Daoy (cell line): Measurements from ENCODE around the gene CFH. TPM values are rescaled to one million over a fixed set of nuclear protein-coding genes. Genes with fewer than 3 reads are reported as not detected.
"Not testable (repeated sequence)": the region's sequence is repeated elsewhere in the genome, so short reads cannot be mapped to it uniquely, and the experiment has no call there.

ENCODE experiments used
- DNase-seq: peaks from one replicate; pipeline ENCODE4 v3.0.0-alpha.2; 2015; ENCODE audit warnings: low read depth
- total RNA-seq: library from RNA; depleted of rRNA; stranded (reverse); fragments of >200 nt; shearing (Covaris generic); gene quantifications from 2 replicates; pipeline ENCODE4 v1.2.3, GENCODE V29; 2014

Gene CFH
- total RNA-seq, 1 experiment from 2014 or later: 3.8 TPM

DNA sequence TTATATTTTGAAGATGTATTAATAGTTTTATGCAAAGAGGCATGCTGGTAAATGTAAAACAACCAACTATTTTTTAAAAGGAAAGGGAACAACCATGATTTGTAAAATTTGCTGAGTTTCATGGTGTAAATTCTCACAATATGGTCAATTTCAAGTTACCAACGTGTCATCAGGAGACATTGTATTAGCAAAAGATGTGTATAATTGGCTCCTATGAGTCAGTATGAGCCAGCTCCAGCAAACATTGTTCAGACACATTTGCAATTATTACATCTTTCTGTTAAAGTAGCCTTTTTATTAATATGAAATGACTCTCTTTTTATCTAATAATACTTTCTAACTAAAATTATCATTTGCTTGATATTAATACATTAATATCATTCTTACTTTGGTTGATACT, 15.3 kb downstream of the CFH start:
- DNase-seq: no peak

DNA sequence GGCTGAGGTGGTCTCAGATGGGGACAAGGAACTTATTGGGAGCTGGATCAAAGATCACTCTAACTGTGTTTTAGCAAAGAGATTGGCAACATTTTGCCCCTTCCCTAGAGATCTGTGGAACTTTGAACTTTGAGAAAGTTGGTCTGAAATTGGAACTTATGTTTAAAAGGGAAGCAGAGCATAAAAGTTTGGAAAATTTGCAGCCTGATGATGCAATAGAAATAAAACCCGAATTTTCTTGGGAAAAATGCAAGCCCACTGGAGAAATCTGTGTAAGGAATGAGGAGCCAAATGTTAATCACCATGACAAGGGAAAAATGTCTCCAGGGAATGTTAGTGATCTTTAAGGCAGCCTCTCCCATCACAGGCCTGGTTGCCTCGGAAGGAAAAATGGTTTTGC, 17.2 kb downstream of the CFH start:
- DNase-seq: no peak

DNA sequence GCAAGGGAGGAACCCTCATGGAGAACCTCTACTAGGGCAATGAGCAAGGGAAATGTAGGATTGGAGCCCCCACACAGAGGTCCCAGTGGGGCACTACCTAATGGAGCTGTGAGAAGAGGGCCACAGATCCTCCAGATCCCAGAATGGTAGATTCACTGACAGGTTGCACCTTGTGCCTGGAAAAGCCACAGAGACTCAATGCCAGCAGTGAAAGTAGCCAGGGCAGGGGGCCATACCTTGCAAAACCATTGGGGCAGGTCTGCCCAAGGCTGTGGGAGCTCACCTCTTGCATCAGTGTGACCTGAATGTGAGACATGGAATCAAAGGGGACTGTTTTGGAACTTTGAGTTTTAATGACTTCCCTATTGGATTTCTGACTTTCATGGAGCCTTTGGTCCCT, 17.9 kb downstream of the CFH start:
- no peak for DNase-seq

DNA sequence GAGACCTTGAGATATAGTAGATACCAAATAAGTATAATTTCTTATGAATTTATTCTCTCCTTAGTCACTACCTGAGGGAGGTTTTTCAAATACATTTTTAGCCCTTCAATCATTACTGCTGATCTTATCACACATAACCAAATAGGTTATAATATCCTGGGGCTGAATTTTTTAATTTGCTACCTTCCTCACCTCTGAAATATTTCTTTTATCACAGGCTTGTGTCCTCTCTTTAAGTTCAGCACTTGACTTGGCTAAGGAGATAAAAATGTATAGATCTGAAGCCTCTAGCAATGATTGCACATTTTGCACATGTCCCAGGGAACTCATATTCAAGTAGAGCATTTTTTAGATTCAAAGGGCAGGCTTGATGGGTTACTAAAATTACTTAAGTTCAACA, 23.1 kb downstream of the CFH start:
- DNase-seq: no peak

DNA sequence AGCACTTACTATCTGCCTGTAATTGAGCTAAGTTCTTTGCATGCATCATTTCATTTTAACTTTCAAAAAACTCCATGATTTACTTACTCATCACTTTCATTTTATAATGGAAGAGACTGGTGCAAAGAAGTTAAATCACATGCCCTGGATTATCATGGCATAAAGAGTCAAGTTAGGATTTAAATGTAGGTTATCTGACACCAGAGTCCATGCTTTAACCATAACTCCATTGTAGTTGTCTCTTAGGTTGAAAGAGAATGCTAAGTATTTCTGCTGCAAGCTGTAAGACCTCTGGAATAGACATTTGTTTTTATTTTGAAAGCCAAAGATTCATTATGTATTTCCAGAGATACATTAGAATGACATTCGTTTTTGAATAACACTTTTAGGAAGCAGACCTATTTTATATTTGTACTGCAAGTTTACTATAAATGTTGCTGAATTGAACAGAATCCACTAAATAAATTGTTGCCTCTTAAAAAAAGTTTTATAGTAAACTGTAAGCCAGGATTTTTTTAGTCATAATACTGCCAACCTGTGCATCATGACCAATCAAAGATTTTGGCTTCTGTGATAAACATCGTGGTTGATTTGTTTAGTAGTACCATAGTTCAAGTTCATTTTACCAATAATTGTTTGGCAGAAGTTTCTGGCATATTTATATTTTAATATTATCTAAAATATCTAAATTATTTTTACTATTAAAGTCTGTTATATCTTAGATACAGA, 26.1 kb downstream of the CFH start:
- DNase-seq: no peak

DNA sequence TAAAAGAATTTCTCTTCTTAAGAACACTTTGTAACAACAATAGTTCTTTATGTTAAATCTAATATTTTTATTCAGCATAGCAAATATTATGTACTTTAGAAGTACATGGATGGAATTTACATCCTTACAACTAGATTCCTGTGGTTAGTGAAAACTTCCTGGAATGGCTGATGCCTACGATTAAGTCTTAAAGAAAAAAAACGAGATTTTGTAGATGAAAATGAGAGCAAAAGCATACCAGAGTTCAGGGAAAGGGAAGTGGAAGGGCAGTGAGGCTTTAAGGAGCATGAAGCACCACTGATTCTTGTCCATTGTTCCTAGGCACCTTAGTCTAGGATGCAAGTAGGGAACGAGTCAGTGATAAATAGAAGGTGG, 26.7 kb downstream of the CFH start:
- peak; percentile 17 for DNase-seq

DNA sequence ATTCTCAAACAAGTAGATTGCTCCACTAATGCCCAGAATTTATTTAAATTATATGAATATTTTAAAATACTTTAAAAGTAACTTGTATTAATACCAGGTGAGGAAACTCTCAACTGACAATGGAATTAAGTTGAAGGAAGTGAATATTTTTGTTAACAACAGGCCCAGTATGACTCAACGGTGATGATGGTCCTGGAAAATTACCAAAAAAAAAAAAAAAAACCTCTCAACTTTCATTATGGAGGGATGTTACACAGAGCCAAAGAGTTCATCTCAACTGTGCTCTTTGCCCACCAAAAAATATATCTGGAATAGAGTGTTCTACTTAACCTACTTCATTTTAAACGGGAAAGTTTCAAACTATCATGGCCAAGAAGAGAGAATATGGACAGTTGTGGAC, 28.3 kb downstream of the CFH start:
- peak; percentile 28 for DNase-seq

DNA sequence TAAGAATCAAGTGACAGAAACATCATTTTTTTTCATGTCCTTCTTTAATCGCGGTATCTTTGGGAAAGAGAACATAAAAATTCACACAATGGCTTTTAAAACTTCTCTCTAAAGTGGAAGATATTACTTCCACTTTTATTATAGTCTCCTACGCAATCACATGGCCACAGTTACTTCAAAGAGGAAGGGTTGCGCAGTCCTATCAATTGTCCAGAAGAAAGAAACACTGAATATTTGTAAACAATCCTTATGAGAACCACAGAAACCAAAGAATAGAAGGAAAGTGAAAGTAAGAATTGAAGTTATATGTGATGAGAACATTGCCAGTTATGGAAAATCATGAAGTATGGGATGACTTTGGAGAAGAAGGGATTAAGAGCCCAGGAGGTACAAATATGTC, 32.6 kb downstream of the CFH start:
- DNase-seq: no peak

DNA sequence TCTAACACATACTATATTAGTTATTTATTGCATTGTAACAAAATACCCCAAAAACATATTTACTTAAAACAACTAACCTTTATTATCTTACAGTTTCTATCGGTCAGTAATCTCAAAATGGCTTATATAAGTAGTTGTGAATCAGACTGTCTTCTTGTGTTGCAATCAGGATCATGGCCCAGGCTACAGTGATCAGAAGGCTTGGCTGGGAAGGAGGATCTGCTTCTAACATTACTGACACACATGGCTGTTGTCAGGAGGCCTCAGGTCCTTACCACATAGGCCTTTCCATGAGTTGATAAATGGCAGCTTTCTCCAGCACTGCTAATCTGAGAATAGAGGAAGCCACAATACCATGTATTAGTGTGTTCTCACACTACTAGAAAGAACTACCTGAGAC, 33.7 kb downstream of the CFH start:
- DNase-seq: no peak

DNA sequence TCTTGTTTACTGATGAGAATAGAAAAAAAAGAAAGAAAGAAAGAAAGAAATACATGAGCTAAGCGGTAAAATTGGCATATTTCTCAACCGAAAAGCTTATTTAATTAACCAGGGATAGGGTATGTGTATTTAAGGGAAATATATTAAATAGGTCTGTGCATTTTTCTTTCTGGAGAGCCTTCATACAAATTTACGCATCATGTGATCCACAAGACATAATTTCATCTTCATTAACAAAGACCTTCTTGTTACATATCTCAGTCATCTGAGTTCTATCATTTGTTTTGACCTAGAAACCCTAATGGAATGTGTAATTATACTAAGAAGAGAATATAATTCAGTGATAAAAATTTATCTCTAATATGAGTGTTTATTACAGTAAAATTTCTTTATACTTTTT, 37.2 kb downstream of the CFH start:
- DNase-seq: no peak

DNA sequence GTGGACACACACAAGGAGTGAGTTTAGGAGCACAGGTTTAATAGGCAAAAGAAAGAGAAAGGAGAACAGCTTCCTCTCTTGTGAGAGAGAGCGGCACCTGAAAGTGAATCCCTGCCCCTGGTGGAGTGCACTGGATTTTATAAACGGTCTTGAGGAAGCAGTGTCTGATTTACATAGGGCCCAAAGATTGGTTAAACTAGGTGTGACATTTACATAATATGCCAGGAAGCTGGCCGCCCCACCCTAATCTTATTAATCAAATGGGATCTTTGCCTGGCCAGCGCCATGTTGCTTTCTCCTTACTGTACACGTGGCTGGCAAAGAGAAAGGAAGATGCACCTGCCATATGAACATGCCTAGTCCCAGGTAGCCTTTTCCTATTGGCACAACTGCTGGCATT, 38.7 kb downstream of the CFH start:
- peak; percentile 9 for DNase-seq

DNA sequence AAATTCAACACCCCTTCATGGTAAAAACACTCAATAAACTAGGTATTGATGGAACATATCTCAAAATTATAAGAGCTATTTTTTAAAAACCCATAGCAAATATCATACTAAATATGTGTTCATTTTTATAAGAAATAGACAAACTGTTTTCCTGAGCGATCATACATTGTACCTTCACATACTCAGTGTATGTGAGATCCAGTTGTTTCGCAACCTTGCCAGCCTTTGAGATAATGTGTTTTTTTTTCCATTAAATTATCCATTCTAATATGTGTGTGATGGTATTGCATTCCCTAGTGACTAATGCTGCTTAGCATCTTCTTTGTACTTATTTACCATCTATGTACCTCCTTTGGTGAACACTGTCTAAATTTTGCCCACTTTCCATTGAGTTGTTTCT, 47.1 kb downstream of the CFH start:
- no peak for DNase-seq

DNA sequence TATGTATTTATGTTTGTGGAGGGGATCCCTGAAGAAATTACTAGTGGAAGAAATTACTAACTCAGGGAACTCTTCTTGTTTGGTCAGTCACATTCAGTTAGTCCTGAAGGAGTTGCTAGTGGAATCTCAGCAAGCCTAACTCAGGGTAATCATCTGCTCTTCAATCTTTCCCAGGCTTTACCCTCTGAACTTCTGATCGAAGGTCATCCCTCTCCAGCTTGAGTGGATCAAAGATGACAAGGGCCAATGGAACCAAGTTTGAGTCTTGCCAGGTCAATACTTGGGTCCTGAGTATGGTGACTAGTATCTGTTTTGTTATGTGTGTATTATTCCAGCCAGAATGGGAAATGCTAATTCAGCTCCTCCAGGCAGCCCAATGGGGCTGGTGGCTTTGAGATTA, 49.3 kb downstream of the CFH start:
- no peak for DNase-seq

DNA sequence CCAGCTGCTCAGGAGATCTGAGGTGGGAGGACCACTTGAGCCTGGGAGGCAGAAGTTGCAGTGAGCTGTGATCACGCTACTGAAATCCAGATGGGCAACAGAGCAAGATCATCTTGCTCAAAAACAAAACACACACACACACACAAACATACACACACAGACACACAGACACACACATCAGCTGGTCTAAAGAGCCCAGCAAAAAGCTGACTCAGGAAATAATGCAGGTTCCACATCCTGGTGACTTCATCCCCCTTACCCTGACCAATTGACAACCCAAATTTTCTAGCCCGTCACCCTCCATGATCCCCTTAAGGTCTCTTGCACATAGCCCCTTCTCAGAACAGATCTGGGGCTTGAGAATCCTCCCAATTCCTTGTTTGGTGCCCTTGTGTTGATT, 58.0 kb downstream of the CFH start:
- not testable (repeated sequence) for DNase-seq

DNA sequence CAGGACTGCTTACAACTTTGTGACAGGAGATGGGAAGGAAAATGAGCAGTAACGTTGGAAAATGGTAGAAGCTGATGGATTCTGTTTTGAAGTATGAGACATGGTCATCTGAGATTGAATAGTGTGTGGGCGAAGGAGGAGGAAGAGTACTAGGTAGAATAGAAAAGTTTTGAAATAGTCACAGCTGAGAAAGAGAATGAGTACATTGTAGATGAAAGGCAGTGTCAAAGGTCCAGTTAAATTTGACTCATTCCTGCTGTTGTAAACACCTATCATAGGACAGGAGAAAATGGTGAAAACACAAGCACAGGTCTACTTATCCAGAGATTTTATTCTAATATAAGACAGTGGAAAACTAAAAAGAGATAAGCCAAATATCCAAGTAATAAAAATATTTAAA, 66.0 kb downstream of the CFH start:
- DNase-seq: no peak

DNA sequence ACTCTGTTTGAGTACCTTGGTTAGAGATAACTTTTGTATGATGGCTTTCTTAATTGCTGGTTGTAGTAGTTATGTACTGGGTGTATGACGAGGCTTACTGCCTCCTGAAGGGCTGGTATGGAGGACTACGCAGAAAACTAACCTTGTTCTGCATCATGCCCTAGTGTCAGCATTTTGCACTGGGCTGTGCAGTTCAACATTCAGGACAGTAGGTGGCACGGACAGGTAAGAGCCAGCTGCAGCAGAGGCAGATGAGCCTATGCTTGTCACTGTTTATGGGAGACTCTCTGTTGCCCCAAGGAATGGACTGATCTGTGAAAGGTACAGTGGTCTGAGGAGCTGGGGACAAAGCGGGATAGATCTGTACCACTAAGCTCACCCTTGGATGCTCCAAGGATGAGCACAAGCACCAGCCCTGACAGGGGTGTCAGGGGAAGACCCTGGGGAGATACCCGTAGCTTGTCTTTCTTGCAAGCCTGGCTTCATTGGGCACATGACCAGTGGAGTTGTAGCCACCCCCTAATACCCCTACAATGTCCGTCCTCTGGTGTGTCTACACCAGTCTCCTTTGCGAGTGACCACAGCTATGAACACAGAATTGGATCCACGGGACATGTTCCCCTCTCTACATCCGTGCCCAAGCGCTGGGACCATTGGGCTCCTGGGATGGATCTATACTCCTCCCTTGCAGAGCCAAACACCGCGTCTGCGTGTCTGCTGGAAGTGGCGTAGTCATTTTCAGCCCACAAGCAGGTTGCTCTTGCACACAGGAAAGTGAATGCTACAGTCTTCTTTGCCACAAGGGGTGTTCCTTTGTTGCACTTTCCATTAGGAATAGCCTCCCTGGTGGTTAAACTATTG, 71.7 kb downstream of the CFH start:
- DNase-seq: peak; percentile 66

DNA sequence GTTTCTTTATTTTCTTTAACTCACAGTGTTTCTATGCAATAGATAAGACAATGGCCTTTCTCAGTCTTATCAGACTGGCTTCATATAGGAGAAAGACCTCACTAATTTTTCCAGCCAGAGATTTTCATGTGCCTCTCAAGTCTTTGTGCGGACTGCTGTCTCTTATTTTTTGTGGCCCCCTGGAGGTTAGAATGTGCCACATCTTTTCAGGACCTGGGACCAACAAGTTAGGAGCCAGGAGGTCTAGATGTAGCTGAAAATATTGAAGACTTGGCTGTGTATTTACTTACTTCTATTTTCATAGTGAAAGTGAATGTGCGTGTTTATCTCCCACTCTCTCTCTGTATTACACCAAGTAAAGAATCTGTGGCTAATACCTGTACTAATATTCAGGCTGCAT, 80.7 kb downstream of the CFH start:
- no peak for DNase-seq

DNA sequence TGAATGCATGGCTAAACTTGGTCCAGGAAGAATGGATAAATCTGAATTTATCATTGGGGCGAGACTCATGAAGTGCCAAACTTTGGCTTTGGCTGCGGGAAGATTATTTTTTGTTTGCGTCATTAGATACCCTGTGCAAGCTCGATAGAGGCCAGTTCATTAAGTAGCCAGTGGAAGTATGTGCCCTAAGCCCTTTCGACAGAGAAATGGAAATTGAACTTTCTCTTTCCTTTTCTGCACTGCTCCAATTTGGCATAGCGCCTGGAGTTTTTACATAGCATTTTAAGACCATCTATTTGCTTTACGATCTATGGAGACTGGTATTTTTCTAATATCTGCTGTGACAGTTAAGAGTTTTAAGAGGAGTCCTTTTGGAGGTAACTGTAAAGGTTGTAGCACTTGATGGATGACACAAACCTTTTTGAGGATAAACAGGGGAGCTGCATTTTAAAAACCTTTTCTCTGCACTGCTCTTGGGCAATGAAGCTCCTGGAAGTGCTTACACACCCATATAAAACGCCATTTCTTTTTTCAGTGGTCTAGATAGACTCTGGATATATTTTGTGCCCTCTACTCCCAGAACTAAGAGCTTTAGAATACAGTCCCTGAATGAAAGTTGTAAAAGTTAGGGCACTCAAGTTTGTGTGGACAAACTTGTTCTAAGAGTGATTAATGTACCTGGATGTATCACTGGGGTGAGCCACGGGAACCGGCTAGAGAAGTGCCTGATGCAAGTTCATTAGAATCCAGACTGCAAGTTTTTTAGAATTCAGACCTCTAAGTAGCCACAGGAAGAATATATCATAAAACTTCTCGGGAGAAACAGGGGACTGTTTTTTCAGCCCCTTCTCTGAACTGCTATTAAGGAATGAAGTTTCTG, 81.5 kb downstream of the CFH start:
- DNase-seq: no peak

DNA sequence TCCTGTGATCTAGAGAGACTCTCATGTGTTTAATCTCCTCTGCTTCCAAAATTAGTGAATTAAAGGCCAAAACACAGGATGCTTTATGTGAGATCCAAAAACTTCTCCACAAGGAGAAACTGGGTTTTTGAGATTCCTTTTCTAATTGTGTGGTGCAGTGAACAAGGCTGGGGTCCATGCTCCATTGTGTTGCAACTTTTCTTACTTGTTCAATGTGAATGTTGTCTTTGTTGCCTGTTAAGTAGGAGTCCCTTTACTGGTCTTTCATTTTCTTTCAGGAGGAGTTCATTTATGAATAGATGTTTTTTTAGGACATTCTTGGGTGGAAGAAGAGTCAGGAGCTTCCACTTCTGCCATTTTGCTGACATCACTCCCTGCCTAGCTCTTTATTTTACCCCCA, 82.2 kb downstream of the CFH start:
- no peak for DNase-seq

DNA sequence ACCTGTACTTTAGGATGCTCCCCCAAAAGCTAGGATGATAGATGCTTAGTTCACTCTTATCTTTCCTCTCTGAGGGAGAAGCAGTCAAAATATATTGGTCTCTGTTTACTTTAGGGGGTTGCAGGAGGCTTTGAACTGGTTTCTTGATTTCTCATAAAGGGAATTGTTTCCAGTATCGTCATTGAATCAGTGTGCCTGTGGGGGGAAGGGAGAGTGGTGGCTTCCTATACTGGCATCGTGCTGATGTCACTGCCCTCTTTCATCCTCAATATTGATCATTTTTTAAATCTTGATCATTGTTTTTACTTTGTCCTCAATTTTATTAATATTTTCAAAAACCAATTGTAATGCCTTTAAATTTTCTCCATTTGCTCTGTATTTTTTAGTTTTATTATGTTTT, 82.6 kb downstream of the CFH start:
- DNase-seq: no peak

DNA sequence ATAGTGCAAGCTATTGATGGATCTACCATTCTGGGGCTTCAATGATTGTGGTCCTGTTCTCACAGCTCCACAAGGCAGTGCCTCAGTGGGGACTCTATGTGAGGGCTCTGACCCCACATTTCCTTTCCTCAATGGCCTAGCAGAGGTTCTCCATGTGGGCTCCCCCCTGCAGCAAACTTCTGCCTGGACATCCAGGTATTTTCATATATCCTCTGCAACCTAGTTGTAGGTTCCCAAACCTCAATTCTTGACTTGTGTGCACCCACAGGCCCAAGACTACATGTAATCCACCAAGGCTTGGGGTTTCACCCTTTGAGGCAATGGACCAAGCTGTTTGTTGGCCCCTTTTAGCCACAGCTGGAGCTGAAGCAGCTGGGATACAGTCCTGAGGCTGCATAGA, 86.9 kb downstream of the CFH start:
- no peak for DNase-seq

DNA sequence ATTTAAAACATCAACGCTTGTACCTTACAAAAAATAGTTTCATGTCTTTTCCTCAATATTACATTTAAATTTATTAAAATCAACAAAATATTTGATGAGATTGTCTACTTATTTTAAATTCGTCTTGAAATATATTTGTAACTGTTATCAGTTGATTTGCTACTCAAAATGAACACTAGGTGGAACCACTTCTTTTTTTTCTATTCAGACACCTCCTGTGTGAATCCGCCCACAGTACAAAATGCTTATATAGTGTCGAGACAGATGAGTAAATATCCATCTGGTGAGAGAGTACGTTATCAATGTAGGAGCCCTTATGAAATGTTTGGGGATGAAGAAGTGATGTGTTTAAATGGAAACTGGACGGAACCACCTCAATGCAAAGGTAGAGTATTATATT, 91.4 kb downstream of the CFH start:
- peak; percentile 33 for DNase-seq
